Measurements from ENCODE around the gene HADHB. TPM values are rescaled to one million over a fixed set of nuclear protein-coding genes. Genes with fewer than 3 reads are reported as not detected.

HADHB gene
- total and polyA plus RNA-seq, 2 of the 13 experiments (the other 11 are each of a cell fraction or from before 2014, with no cell fraction given): 112 to 238 TPM

DNA sequence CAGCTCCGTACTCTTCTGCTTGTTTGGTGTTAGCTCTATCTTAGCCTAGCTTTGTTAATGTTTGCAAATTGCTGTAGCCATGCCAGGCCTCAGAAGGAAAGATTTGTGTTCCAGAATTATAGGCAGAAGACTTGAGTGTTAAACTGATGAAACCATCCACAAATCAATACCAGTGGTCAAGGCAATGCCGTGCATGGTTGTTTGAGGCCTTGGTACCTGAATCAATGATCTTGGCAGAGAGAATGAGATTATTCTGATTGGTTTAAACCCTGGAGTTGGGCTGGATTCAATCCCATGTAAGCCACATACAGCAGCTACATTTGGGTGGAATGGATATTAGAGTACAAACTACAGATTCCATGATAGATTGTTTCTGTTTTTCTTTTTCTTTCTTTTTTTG is 4.9 kb downstream of the HADHB start:
- no peak overlapping the region for H3K4me2 ChIP-seq (ENCODE audit: low read depth, low read length)
- H3K27me3 ChIP-seq (ENCODE audit: control insufficient read depth in 1 of 2, insufficient read depth in 2 of 2, low read length in 2 of 2): no peaks in the 10 kb centered on the region
- CTCF ChIA-PET (ENCODE audit: low intra/inter-chr PET ratio, low total read pairs): no interaction called here
- no peaks in the 10 kb centered on the region; a peak in 1 of 5 replicates for H3K36me3 ChIP-seq (replicated peaks in 1 of 2; ENCODE audit: control insufficient read depth in 1 of 2, insufficient read depth in 2 of 2, low read length in 2 of 2)
- peaks cover 40% of the 10 kb centered on the region for H3K4me1 ChIP-seq (ENCODE audit: insufficient read depth, low read length)
- peaks cover 2% of the 10 kb centered on the region for H4K20me1 ChIP-seq (ENCODE audit: insufficient read depth, low read length)
- no TSS peak for BruUV-seq (replicated peaks)
- no peaks in the 10 kb centered on the region for H3K9me3 ChIP-seq (ENCODE audit: low read length)
- no peak overlapping the region for H2AFZ ChIP-seq (ENCODE audit: low read length)
- intact Hi-C loops (cut with micrococcal nuclease; ENCODE audit: unreplicated experiment) (no loop called here), in situ Hi-C loops (cut with HindIII; ENCODE audit: extremely low pct_ligation_motif_present, low pct_unique_long_range_greater_than_20kb) (no loop called here)
- TF ChIP-seq ZNF614 (CRISPR knock-in tag; IDR thresholded peaks at IDR 0.05; ENCODE audit: borderline replicate concordance) (no peak), KLF11 (CRISPR knock-in tag; IDR thresholded peaks at IDR 0.05) (no peak), SNAPC2 (CRISPR knock-in tag; IDR thresholded peaks at IDR 0.05) (no peak), SP4 (CRISPR knock-in tag; IDR thresholded peaks at IDR 0.05) (no peak), MLLT10 (CRISPR knock-in tag; IDR thresholded peaks at IDR 0.05) (no peak), PRDM15 (CRISPR knock-in tag; IDR thresholded peaks at IDR 0.05) (no peak), ZNF292 (CRISPR knock-in tag; IDR thresholded peaks at IDR 0.05; ENCODE audit: borderline replicate concordance, low read depth) (no peak), RARA (CRISPR knock-in tag; IDR thresholded peaks at IDR 0.05) (no peak), RFXANK (CRISPR knock-in tag; IDR thresholded peaks at IDR 0.05) (no peak)
- TF ChIP-seq, protein P1, sequence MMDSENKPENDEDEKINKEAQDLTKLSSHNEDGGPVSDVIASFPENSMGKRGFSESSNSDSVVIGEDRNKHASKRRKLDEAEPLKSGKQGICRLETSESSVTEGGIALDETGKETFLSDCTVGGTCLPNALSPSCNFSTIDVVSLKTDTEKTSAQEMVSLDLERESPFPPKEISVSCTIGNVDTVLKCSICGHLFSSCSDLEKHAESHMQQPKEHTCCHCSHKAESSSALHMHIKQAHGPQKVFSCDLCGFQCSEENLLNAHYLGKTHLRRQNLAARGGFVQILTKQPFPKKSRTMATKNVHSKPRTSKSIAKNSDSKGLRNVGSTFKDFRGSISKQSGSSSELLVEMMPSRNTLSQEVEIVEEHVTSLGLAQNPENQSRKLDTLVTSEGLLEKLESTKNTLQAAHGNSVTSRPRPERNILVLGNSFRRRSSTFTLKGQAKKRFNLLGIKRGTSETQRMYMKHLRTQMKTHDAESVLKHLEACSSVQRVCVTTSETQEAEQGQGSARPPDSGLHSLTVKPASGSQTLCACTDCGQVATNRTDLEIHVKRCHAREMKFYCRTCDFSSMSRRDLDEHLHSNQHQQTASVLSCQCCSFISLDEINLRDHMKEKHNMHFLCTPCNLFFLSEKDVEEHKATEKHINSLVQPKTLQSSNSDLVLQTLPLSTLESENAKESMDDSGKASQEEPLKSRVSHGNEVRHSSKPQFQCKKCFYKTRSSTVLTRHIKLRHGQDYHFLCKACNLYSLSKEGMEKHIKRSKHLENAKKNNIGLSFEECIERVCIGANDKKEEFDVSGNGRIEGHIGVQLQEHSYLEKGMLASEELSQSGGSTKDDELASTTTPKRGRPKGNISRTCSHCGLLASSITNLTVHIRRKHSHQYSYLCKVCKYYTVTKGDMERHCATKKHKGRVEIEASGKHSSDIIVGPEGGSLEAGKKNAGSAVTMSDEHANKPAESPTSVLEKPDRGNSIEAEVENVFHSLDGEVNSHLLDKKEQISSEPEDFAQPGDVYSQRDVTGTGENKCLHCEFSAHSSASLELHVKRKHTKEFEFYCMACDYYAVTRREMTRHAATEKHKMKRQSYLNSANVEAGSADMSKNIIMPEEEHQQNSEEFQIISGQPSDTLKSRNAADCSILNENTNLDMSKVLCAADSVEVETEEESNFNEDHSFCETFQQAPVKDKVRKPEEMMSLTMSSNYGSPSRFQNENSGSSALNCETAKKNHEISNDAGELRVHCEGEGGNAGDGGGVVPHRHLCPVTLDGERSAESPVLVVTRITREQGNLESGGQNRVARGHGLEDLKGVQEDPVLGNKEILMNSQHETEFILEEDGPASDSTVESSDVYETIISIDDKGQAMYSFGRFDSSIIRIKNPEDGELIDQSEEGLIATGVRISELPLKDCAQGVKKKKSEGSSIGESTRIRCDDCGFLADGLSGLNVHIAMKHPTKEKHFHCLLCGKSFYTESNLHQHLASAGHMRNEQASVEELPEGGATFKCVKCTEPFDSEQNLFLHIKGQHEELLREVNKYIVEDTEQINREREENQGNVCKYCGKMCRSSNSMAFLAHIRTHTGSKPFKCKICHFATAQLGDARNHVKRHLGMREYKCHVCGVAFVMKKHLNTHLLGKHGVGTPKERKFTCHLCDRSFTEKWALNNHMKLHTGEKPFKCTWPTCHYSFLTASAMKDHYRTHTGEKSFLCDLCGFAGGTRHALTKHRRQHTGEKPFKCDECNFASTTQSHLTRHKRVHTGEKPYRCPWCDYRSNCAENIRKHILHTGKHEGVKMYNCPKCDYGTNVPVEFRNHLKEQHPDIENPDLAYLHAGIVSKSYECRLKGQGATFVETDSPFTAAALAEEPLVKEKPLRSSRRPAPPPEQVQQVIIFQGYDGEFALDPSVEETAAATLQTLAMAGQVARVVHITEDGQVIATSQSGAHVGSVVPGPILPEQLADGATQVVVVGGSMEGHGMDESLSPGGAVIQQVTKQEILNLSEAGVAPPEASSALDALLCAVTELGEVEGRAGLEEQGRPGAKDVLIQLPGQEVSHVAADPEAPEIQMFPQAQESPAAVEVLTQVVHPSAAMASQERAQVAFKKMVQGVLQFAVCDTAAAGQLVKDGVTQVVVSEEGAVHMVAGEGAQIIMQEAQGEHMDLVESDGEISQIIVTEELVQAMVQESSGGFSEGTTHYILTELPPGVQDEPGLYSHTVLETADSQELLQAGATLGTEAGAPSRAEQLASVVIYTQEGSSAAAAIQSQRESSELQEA (CRISPR knock-in tag; IDR thresholded peaks at IDR 0.05; ENCODE audit: not compliant biosample characterization): no peak
- no peak overlapping the region for H3K27ac ChIP-seq (ENCODE audit: extremely low read length, insufficient read depth, low read length)
- FAIRE-seq (no peak), DNase-seq (ENCODE audit: low spot score) (no peak), ATAC-seq (no peak)
- 89% methylated on average over 2 of the region's 2 CpGs for WGBS (ENCODE audit: low lambda C conversion rate)
- no peak overlapping the region for H3K9ac ChIP-seq (ENCODE audit: insufficient read depth, low read depth, low read length)
- peaks cover 93% of the 10 kb centered on the region for H3K79me2 ChIP-seq (ENCODE audit: insufficient read depth, low read length)
- H3K4me3 ChIP-seq (replicated peaks in 1 of 3; ENCODE audit: insufficient read depth in 1 of 3, low read depth in 2 of 3, low read length in 3 of 3): no peak overlapping the region
- POLR2A ChIA-PET: no interaction called here
